Smooth muscle cell of bladder (primary cell): ENCODE measurements around the gene KIAA1143. TPM values are rescaled to one million over a fixed set of nuclear protein-coding genes. Genes with fewer than 3 reads are reported as not detected.

Experiments
- total RNA-seq: library from RNA; depleted of rRNA; stranded (reverse); fragments of >200 nt; gene quantifications from 2 replicates; pipeline ENCODE4 v1.2.3, GENCODE V29; 2014

The KIAA1143 gene
- 15.8 and 16.6 TPM in 2 replicates for total RNA-seq

DNA sequence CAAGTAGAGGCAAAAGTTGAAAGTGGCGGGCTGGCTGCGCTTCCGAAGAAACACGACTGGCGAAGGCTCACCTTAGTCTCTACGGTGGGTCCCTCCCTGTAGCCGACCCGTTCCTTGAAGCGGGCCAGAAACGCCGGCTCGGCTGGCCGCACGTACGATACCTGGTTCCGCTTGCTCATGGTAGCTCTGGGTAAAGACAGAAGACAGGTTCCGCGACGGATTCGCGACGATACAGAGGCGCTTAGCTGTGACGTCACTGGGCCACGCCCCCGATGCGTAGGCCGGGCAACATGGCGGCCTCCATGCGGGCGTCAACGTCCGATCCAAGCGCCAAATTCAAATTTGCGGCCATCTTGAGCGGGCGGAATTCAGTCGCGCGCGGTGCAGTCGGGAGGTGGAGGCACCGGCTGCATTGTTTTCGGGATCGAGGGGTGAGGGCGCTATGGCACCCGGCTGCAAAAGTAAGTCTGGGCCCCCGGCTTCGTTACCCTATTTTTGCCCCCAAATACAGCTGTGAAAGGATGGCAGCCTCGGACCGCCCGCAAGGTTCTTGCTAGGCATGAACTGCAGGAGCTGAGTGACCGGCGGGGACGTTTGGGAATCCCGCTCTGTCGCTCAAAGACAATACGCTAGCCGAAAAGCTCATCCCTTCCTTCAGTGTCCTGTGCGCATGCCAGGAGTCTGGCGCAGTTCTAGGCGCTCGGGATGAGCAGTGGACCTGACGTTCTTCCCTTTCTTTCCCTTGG is at the start of gene KIAA1143, which contains the start of gene KIF15:
Gene KIAA1143 (minus strand): TSS at position 196 of the 746 bp plus-strand sequence. CDS start 17 bp downstream, at position 179.
Gene KIF15 (plus strand): TSS at position 371 of the 746 bp plus-strand sequence. CDS start 72 bp downstream, at position 443.

GRCh38 chr3:44729384-44729910 is 32.0 kb downstream of the KIAA1143 start, which contains the start of gene ZNF501:
TSS of gene ZNF501 (plus strand) at chr3:44729635. CDS start at chr3:44734422, 4,787 bp downstream.

DNA sequence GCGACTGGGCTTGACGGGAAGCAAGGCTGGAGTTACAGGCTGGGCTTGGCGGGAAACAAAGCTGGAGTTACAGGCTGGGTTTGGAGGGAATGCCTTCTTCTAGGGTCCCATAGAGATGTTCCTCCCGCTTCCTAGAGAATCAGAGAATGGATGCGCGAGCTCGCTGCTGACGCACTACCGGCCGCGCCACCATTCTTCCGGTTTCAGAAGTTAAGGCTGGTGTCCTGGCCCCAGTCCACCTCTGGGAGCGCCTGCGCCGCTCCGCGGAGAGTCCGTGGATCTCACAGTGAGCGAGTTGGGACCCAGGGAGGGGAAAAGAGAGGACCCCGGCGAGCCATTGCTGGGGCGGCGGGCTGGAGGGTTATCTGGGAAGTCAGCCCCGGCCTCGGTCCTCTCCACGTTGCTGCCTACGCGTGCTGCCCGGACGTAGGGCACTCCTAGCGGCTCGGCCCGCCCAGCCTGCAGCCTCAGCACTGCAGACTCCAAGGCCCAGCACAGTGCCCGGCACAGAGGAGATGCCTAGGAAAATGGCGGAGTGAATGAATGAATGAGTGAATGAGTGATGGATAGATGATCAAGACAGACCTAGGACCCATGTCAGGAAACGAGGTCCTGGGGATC is 48.9 kb downstream of the KIAA1143 start, which contains the start of gene ZNF502:
Gene ZNF502 (plus strand): TSS at position 206 of the 621 bp plus-strand sequence. CDS start 7,602 bp downstream, outside the sequence.

Other genes with a start within 250 kb of the KIAA1143 start
- gene ZKSCAN7, start 206.4 kb downstream of the KIAA1143 start, total RNA-seq = 7.8 and 9.4 TPM in 2 replicates
- gene ZNF660, start 176.7 kb downstream of the KIAA1143 start, total RNA-seq = 2.1 and 2.6 TPM in 2 replicates
- gene ZNF197, start 136.6 kb downstream of the KIAA1143 start, total RNA-seq = 16.6 and 17.5 TPM in 2 replicates
- 9.5 and 11.0 TPM in 2 replicates for gene ZNF35, start 112.9 kb downstream of the KIAA1143 start, total RNA-seq
- 3.4 and 3.7 TPM in 2 replicates for gene ZNF502, start 49.0 kb downstream of the KIAA1143 start, total RNA-seq
- 4.0 and 5.4 TPM in 2 replicates for gene ZNF501, start 32.0 kb downstream of the KIAA1143 start, total RNA-seq
- gene KIF15, start 175 bp upstream of the KIAA1143 start, total RNA-seq = 1.5 and 1.8 TPM in 2 replicates
- gene TMEM42, start 100.3 kb upstream of the KIAA1143 start, total RNA-seq = 22.8 and 28.2 TPM in 2 replicates
- gene TGM4, start 113.0 kb upstream of the KIAA1143 start, total RNA-seq = not detected in 2 replicates
- 52.3 and 68.0 TPM in 2 replicates for gene ZDHHC3, start 214.6 kb upstream of the KIAA1143 start, total RNA-seq
- 67.3 and 70.7 TPM in 2 replicates for gene EXOSC7, start 214.6 kb upstream of the KIAA1143 start, total RNA-seq